ENCODE results near the gene OR10K2. TPM values are rescaled to one million over a fixed set of nuclear protein-coding genes. Genes with fewer than 3 reads are reported as not detected.

Gene OR10K2
- total RNA-seq, 2 experiments from 2014 or later = not detected

- POLR2A ChIA-PET = no interaction called here
- CTCF ChIA-PET (ENCODE audit: unreplicated experiment) = no interaction called here
Observed at GRCh38 chr1:158414651-158415345, 11.2 kb downstream of the OR10K2 start.

GRCh38 chr1:158407092-158407491, 18.9 kb downstream of the OR10K2 start:
- Histone ChIP-seq H3K9me2 (ENCODE audit: insufficient read depth, low read length) (no peaks in the 10 kb centered on the region), H3K36me3 (ENCODE audit: insufficient read depth, low read length) (no peaks in the 10 kb centered on the region), H2AFZ (ENCODE audit: low read length) (no peak overlapping the region), H3K4me3 (ENCODE audit: low read depth, low read length, poor library complexity, severe bottlenecking) (no peak overlapping the region), H3K4me2 (ENCODE audit: low read length) (no peak overlapping the region), H3K9me3 (ENCODE audit: low read length) (no peaks in the 10 kb centered on the region), H4K20me1 (ENCODE audit: insufficient read depth, low read length) (no peaks in the 10 kb centered on the region), H3K79me2 (ENCODE audit: insufficient read depth, low read depth, low read length) (no peaks in the 10 kb centered on the region; the same call in 1 of the 2 replicates), H3K4me1 (ENCODE audit: insufficient read depth, low read length, poor library complexity, severe bottlenecking) (no peaks in the 10 kb centered on the region), H3K27ac (ENCODE audit: low read depth, low read length, poor library complexity, severe bottlenecking) (no peak overlapping the region)
- BruUV-seq (replicated peaks) = no TSS peak
- no peak for DNase-seq (ENCODE audit: low spot score)
- intact Hi-C loops (cut with micrococcal nuclease; ENCODE audit: unreplicated experiment) = no loop called here
- ChIA-PET CTCF (ENCODE audit: unreplicated experiment) (no interaction called here), POLR2A (no interaction called here)
- no peak for TF ChIP-seq EZH2phosphoT487 (IDR thresholded peaks at IDR 0.05; ENCODE audit: borderline replicate concordance, low read depth, low read length)
- TF ChIP-seq, protein P1, sequence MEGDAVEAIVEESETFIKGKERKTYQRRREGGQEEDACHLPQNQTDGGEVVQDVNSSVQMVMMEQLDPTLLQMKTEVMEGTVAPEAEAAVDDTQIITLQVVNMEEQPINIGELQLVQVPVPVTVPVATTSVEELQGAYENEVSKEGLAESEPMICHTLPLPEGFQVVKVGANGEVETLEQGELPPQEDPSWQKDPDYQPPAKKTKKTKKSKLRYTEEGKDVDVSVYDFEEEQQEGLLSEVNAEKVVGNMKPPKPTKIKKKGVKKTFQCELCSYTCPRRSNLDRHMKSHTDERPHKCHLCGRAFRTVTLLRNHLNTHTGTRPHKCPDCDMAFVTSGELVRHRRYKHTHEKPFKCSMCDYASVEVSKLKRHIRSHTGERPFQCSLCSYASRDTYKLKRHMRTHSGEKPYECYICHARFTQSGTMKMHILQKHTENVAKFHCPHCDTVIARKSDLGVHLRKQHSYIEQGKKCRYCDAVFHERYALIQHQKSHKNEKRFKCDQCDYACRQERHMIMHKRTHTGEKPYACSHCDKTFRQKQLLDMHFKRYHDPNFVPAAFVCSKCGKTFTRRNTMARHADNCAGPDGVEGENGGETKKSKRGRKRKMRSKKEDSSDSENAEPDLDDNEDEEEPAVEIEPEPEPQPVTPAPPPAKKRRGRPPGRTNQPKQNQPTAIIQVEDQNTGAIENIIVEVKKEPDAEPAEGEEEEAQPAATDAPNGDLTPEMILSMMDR (conservative IDR thresholded peaks at IDR 0.05; ENCODE audit: low read length) = no peak

More at GRCh38 chr1:158414651-158415345, 11.2 kb downstream of the OR10K2 start:
- intact Hi-C loops (cut with micrococcal nuclease; ENCODE audit: unreplicated experiment) = no loop called here
- no peak overlapping the region for H3K27ac ChIP-seq (ENCODE audit: low read depth, low read length, poor library complexity, severe bottlenecking)
- no peaks in the 10 kb centered on the region for H3K36me3 ChIP-seq (ENCODE audit: insufficient read depth, low read length)
- H3K4me2 ChIP-seq (ENCODE audit: low read length) = no peak overlapping the region
- H3K9me3 ChIP-seq (ENCODE audit: low read length) = no peaks in the 10 kb centered on the region
- no peak overlapping the region for H2AFZ ChIP-seq (ENCODE audit: low read length)
- H3K4me1 ChIP-seq (ENCODE audit: insufficient read depth, low read length, poor library complexity, severe bottlenecking) = no peaks in the 10 kb centered on the region
- no peak for TF ChIP-seq EZH2phosphoT487 (IDR thresholded peaks at IDR 0.05; ENCODE audit: borderline replicate concordance, low read depth, low read length)
- TF ChIP-seq, protein P1 (conservative IDR thresholded peaks at IDR 0.05; ENCODE audit: low read length) = no peak
- DNase-seq (ENCODE audit: low spot score) = no peak
- H3K9me2 ChIP-seq (ENCODE audit: insufficient read depth, low read length) = no peaks in the 10 kb centered on the region
- no peaks in the 10 kb centered on the region for H3K79me2 ChIP-seq (ENCODE audit: insufficient read depth, low read depth, low read length)
- BruUV-seq (replicated peaks) = no TSS peak
- H4K20me1 ChIP-seq (ENCODE audit: insufficient read depth, low read length) = no peaks in the 10 kb centered on the region
- H3K4me3 ChIP-seq (ENCODE audit: low read depth, low read length, poor library complexity, severe bottlenecking) = no peak overlapping the region

GRCh38 chr1:158400871-158401270, 25.2 kb downstream of the OR10K2 start:
- H3K27ac ChIP-seq (ENCODE audit: low read depth, low read length, poor library complexity, severe bottlenecking) = no peak overlapping the region
- no peaks in the 10 kb centered on the region for H3K4me1 ChIP-seq (ENCODE audit: insufficient read depth, low read length, poor library complexity, severe bottlenecking)
- H4K20me1 ChIP-seq (ENCODE audit: insufficient read depth, low read length) = no peaks in the 10 kb centered on the region
- no peaks in the 10 kb centered on the region for H3K9me2 ChIP-seq (ENCODE audit: insufficient read depth, low read length)
- no peak for TF ChIP-seq EZH2phosphoT487 (IDR thresholded peaks at IDR 0.05; ENCODE audit: borderline replicate concordance, low read depth, low read length)
- TF ChIP-seq, protein P1 (conservative IDR thresholded peaks at IDR 0.05; ENCODE audit: low read length) = 0 out of 2 replicates have a peak, but pooled peaks have one; percentile 37
- no peak overlapping the region for H3K4me3 ChIP-seq (ENCODE audit: low read depth, low read length, poor library complexity, severe bottlenecking)
- no peaks in the 10 kb centered on the region for H3K36me3 ChIP-seq (ENCODE audit: insufficient read depth, low read length)
- H3K4me2 ChIP-seq (ENCODE audit: low read length) = no peak overlapping the region
- H3K9me3 ChIP-seq (ENCODE audit: low read length) = no peaks in the 10 kb centered on the region
- no peak overlapping the region for H2AFZ ChIP-seq (ENCODE audit: low read length)
- CTCF ChIA-PET (ENCODE audit: unreplicated experiment) = no interaction called here
- no peaks in the 10 kb centered on the region for H3K79me2 ChIP-seq (ENCODE audit: insufficient read depth, low read depth, low read length)
- peak; percentile 38 for DNase-seq (ENCODE audit: low spot score)
- no TSS peak for BruUV-seq (replicated peaks)
- intact Hi-C loops (cut with micrococcal nuclease; ENCODE audit: unreplicated experiment) = no loop called here
- POLR2A ChIA-PET = no interaction called here

All from OCI-LY7 (cell line).